B cell (primary cell): Measurements from ENCODE around the gene SGCD. TPM values are rescaled to one million over a fixed set of nuclear protein-coding genes. Genes with fewer than 3 reads are reported as not detected.

Experiments used
- ATAC-seq: fragments of 200-7000 bp; cut with Tn5 transposase; one replicate; pipeline ENCODE4 v1.10.0; 2021; ENCODE audit warnings: low read depth, mild to moderate bottlenecking, moderate number of reproducible peaks, moderate library complexity
- CTCF ChIA-PET: fragments of 350-600 bp; sonication (Branson Sonifier 250); formaldehyde crosslinking; loops from one replicate; lab custom pipeline; 2021; ENCODE audit warnings: antibody characterized with exemption, inconsistent platforms; lab: Charles Lee
- POLR2A ChIA-PET: fragments of 350-600 bp; sonication (Branson Sonifier 250); formaldehyde crosslinking; loops from one replicate; lab custom pipeline; 2021; ENCODE audit warnings: antibody characterized with exemption; lab: Charles Lee
- DNase-seq: peaks from one replicate; pipeline ENCODE4 v3.0.0; 2013
- H2AFZ ChIP-seq: 2 replicates; pipeline ENCODE4 v1.6.1; 2012; ENCODE audit warnings: mild to moderate bottlenecking, low read depth, low read length; ENCODE audit not compliant: insufficient read depth, poor library complexity, severe bottlenecking
- H3K27ac ChIP-seq, 2 donors: 1 replicate in 1 of 2; 2 replicates in 1 of 2; pipeline ENCODE4 v1.5.1; 2012 to 2013; ENCODE audit warnings: low read length in 2 of 2, mild to moderate bottlenecking in 2 of 2, moderate library complexity in 1 of 2
- H3K27me3 ChIP-seq, 4 experiments: fragments of 200-600 bp in 1 of 4; sonication (generic) in 1 of 4; replicated peaks in 1 of 4; 1 replicate in 2 of 4; 2 replicates in 2 of 4; pipeline versions ENCODE4 v1.6.1 to v1.7.0; 2013 to 2016; ENCODE audit warnings: low read length in 3 of 4, mild to moderate bottlenecking in 2 of 4, mixed read lengths in 1 of 4, moderate library complexity in 1 of 4; ENCODE audit not compliant: insufficient read depth in 4 of 4, control insufficient read depth in 3 of 4; ENCODE audit errors: control extremely low read depth in 1 of 4
- H3K36me3 ChIP-seq, 2 experiments: replicated peaks in 1 of 2; 1 replicate in 1 of 2; 2 replicates in 1 of 2; pipeline versions ENCODE4 v1.6.1 to v1.7.1; 2013; ENCODE audit warnings: low read length in 1 of 2; ENCODE audit not compliant: insufficient read depth in 2 of 2, control insufficient read depth in 1 of 2; ENCODE audit errors: control extremely low read depth in 1 of 2, extremely low read depth in 1 of 2
- H3K4me1 ChIP-seq, 2 donors: fragments of 200-600 bp in 1 of 2; sonication (generic) in 1 of 2; 1 replicate in 1 of 2; 2 replicates in 1 of 2; pipeline versions ENCODE4 v1.5.1 to v1.6.1; 2013 to 2017; ENCODE audit warnings: low read length in 2 of 2; ENCODE audit not compliant: control insufficient read depth in 2 of 2, insufficient read depth in 2 of 2
- H3K4me2 ChIP-seq: replicated peaks from 2 replicates; pipeline ENCODE3; 2012; ENCODE audit warnings: mild to moderate bottlenecking, low read depth, low read length; ENCODE audit not compliant: poor library complexity, severe bottlenecking
- H3K4me3 ChIP-seq, 5 experiments: fragments of 200-600 bp in 1 of 5; sonication (generic) in 1 of 5; 1 replicate in 3 of 5; 2 replicates in 2 of 5; pipeline versions ENCODE4 v1.5.1 to v1.7.0; 2011 to 2016; ENCODE audit warnings: low read length in 4 of 5, mild to moderate bottlenecking in 4 of 5, low read depth in 2 of 5, control low read depth in 1 of 5, moderate library complexity in 1 of 5; ENCODE audit not compliant: insufficient read depth in 1 of 5; ENCODE audit errors: control extremely low read depth in 1 of 5, extremely low read depth in 1 of 5
- H3K79me2 ChIP-seq: fragments of 200-600 bp; sonication (generic); one replicate; pipeline ENCODE4 v1.6.0; 2016; ENCODE audit warnings: low read length; ENCODE audit not compliant: control insufficient read depth, insufficient read depth
- H3K9ac ChIP-seq: fragments of 200-600 bp; sonication (generic); 2 replicates; pipeline ENCODE4 v1.6.1; 2017; ENCODE audit warnings: mild to moderate bottlenecking, low read length, moderate library complexity
- H3K9me3 ChIP-seq, 3 donors: one replicate each; pipeline versions ENCODE4 v1.6.1 to v1.7.1; 2013; ENCODE audit warnings: low read length in 2 of 3; ENCODE audit not compliant: control insufficient read depth in 2 of 3, insufficient read depth in 1 of 3; ENCODE audit errors: control extremely low read depth in 1 of 3
- H4K20me1 ChIP-seq: 2 replicates; pipeline ENCODE4 v1.6.0; 2012; ENCODE audit warnings: mild to moderate bottlenecking, low read length; ENCODE audit not compliant: insufficient read depth, control insufficient read depth, poor library complexity, severe bottlenecking
- H3K27ac Mint-ChIP-seq: one replicate; pipeline ENCODE4 v1.8.0; 2021; ENCODE audit warnings: mixed read lengths
- H3K27me3 Mint-ChIP-seq: one replicate; pipeline ENCODE4 v1.8.0; 2021; ENCODE audit warnings: mixed read lengths
- H3K4me1 Mint-ChIP-seq: one replicate; pipeline ENCODE4 v1.8.0; 2021; ENCODE audit warnings: mixed read lengths
- H3K4me3 Mint-ChIP-seq: one replicate; pipeline ENCODE4 v1.8.0; 2021; ENCODE audit warnings: mixed read lengths
- H3K9me3 Mint-ChIP-seq: one replicate; pipeline ENCODE4 v1.8.0; 2022; ENCODE audit warnings: mixed read lengths; ENCODE audit not compliant: insufficient read depth
- EZH2 ChIP-seq: IDR thresholded peaks from 2 replicates; pipeline ENCODE4 v1.6.1; 2012; ENCODE audit warnings: borderline replicate concordance, low read depth, mild to moderate bottlenecking, moderate library complexity, low read length; ENCODE audit not compliant: insufficient read depth, poor library complexity, severe bottlenecking
- WGBS: methylation state at CpG from one replicate; pipeline ENCODE4 v1.1.5; 2013; ENCODE audit warnings: missing lambda C conversion rate; ENCODE audit not compliant: insufficient coverage; 5-methylcytosine and 5-hydroxymethylcytosine counted together
- intact Hi-C: fragments of 100-400 bp; cut with micrococcal nuclease; formaldehyde crosslinking; loops from one replicate; pipeline ENCODE4 v1.10.0; 2022
- polyA plus RNA-seq: library from polyadenylated mRNA; depleted of rRNA; stranded (reverse); fragments of >200 nt; gene quantifications from 2 replicates; pipeline ENCODE4 v1.2.3, GENCODE V29; 2012
- total RNA-seq, 2 donors: library from RNA; stranded (reverse); fragments of 120-200 nt in 1 of 2; gene quantifications; 1 replicate in 1 of 2; 2 replicates in 1 of 2; pipeline versions ENCODE4 v1.2.3 to v1.2.4, GENCODE V29; 2013 to 2022
- TF ChIP-seq, protein P1 (sequence below): fragments of 200-600 bp; IDR thresholded peaks from one replicate; pipeline ENCODE4 v1.8.0; 2022; ENCODE audit warnings: antibody characterized with exemption, mild to moderate bottlenecking

SGCD gene
- total and polyA plus RNA-seq, 2 donors (not counting 1 experiment from before 2014, with no cell fraction given): not detected

DNA sequence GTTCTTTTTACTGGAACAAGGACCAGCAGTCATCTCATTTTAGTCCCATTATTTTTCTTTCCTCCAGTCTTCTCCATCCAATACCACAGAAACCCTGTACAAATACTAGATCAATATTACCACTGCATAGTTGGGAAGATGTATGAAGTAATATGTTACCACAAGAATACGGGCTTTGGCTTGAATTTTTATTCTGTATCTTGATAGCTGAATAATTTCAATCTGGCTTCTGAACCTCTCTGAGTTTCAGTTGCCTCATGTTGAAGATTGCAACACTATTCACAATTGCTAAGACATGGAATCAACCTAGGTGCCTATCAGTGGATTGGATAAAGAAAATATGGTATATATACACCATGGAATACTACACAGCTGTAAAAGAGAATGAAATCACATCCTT, 82.9 kb downstream of the SGCD start:
- no peaks in the 10 kb centered on the region for H3K9me3 ChIP-seq
- H3K4me2 ChIP-seq: no peak overlapping the region
- no peaks in the 10 kb centered on the region for H3K36me3 ChIP-seq
- no peaks in the 10 kb centered on the region for H4K20me1 ChIP-seq
- ATAC-seq (no peak), DNase-seq (no peak)
- H3K27ac ChIP-seq: no peak overlapping the region
- no peak overlapping the region for H3K4me3 ChIP-seq
- no peaks in the 10 kb centered on the region for H3K79me2 ChIP-seq
- H2AFZ ChIP-seq: no peak overlapping the region
- H3K4me1 ChIP-seq: no peaks in the 10 kb centered on the region
- intact Hi-C loops: loop anchor here (10.0 kb wide), 1 partner anchor 735 kb away; the partner anchor contains the start of gene MED7
- H3K27me3 Mint-ChIP-seq: peaks cover 8% of the 10 kb centered on the region
- H3K4me1 Mint-ChIP-seq: no peaks in the 10 kb centered on the region
- H3K4me3 Mint-ChIP-seq: no peak overlapping the region
- no peaks in the 10 kb centered on the region for H3K9me3 Mint-ChIP-seq
- ChIA-PET POLR2A (no interaction called here), CTCF (no interaction called here)
- no peak overlapping the region for H3K27ac Mint-ChIP-seq
- WGBS: no CpG with 5 or more reads among the region's 1 CpG
- TF ChIP-seq, protein P1, sequence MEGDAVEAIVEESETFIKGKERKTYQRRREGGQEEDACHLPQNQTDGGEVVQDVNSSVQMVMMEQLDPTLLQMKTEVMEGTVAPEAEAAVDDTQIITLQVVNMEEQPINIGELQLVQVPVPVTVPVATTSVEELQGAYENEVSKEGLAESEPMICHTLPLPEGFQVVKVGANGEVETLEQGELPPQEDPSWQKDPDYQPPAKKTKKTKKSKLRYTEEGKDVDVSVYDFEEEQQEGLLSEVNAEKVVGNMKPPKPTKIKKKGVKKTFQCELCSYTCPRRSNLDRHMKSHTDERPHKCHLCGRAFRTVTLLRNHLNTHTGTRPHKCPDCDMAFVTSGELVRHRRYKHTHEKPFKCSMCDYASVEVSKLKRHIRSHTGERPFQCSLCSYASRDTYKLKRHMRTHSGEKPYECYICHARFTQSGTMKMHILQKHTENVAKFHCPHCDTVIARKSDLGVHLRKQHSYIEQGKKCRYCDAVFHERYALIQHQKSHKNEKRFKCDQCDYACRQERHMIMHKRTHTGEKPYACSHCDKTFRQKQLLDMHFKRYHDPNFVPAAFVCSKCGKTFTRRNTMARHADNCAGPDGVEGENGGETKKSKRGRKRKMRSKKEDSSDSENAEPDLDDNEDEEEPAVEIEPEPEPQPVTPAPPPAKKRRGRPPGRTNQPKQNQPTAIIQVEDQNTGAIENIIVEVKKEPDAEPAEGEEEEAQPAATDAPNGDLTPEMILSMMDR: no peak
- TF ChIP-seq EZH2: no peak
- H3K9ac ChIP-seq: no peak overlapping the region
- H3K27me3 ChIP-seq: no peaks in the 10 kb centered on the region

DNA sequence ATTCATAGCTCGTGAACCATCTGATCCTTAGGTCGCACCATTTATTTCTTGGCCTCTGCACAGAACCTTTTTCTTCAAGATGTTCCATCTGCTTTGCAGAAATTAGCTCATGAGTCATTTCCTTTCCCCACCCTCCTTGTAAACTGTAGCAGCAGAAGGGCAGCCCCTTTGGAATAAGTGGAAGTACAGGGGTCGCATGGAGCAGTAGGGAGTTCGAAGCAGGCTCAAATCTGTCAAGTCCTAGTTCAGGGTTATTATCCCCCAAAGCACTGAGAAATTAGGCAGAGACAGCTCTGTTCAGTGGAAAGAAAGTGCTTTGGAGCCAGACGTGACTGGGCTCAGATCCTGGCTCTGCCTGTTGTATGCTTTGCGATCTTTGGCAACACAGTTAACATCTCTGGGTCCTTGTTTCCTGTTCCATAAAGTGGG, 84.2 kb downstream of the SGCD start:
- no peak for ATAC-seq
- H2AFZ ChIP-seq: no peak overlapping the region
- H3K79me2 ChIP-seq: no peaks in the 10 kb centered on the region
- DNase-seq: no peak
- intact Hi-C loops: no loop called here
- H3K36me3 ChIP-seq: no peaks in the 10 kb centered on the region
- H3K27me3 ChIP-seq: no peaks in the 10 kb centered on the region
- CTCF ChIA-PET: no interaction called here
- POLR2A ChIA-PET: no interaction called here
- no peak overlapping the region for H3K9ac ChIP-seq
- H3K27ac ChIP-seq: no peak overlapping the region
- no peak overlapping the region for H3K4me3 Mint-ChIP-seq
- H3K27me3 Mint-ChIP-seq: peaks cover 8% of the 10 kb centered on the region
- no peak overlapping the region for H3K4me3 ChIP-seq
- no peaks in the 10 kb centered on the region for H3K9me3 Mint-ChIP-seq
- no peaks in the 10 kb centered on the region for H3K4me1 Mint-ChIP-seq
- TF ChIP-seq, protein P1: no peak
- TF ChIP-seq EZH2: no peak
- H3K4me2 ChIP-seq: no peak overlapping the region
- no peaks in the 10 kb centered on the region for H3K9me3 ChIP-seq
- no peaks in the 10 kb centered on the region for H4K20me1 ChIP-seq
- 65% methylated on average over 4 of the region's 6 CpGs for WGBS
- H3K27ac Mint-ChIP-seq: no peak overlapping the region
- no peaks in the 10 kb centered on the region for H3K4me1 ChIP-seq
